Measurements from ENCODE around the gene KIF25.

DNA sequence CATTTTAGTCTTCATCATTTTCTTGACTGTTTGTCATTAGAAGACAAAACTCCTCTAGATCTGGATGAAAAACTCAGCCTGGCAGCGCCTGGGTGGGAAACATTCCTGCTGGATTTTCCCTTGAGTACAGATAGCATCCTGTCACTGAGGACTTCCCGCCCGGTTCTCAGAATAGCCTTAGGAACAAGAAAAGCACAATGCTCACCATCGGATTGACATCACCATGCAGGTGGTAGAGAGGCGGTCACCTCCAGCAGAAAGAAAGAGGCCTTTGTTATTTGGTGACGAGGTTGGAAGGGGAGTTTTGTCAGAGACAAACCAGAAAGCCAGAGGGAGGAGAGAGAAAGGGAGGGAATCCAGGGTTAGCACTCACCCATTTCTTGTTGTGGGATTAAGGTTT is 39.8 kb downstream of the KIF25 start:
- TF ChIP-seq, protein P1, sequence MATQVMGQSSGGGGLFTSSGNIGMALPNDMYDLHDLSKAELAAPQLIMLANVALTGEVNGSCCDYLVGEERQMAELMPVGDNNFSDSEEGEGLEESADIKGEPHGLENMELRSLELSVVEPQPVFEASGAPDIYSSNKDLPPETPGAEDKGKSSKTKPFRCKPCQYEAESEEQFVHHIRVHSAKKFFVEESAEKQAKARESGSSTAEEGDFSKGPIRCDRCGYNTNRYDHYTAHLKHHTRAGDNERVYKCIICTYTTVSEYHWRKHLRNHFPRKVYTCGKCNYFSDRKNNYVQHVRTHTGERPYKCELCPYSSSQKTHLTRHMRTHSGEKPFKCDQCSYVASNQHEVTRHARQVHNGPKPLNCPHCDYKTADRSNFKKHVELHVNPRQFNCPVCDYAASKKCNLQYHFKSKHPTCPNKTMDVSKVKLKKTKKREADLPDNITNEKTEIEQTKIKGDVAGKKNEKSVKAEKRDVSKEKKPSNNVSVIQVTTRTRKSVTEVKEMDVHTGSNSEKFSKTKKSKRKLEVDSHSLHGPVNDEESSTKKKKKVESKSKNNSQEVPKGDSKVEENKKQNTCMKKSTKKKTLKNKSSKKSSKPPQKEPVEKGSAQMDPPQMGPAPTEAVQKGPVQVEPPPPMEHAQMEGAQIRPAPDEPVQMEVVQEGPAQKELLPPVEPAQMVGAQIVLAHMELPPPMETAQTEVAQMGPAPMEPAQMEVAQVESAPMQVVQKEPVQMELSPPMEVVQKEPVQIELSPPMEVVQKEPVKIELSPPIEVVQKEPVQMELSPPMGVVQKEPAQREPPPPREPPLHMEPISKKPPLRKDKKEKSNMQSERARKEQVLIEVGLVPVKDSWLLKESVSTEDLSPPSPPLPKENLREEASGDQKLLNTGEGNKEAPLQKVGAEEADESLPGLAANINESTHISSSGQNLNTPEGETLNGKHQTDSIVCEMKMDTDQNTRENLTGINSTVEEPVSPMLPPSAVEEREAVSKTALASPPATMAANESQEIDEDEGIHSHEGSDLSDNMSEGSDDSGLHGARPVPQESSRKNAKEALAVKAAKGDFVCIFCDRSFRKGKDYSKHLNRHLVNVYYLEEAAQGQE (IDR thresholded peaks at IDR 0.05; ENCODE audit: insufficient read depth in 1 of 2, low read depth in 2 of 2, low read length in 2 of 2) = no peak
- TF ChIP-seq POLR2AphosphoS5 (IDR thresholded peaks at IDR 0.05; ENCODE audit: low read depth, low read length) = no peak
- no peak for TF ChIP-seq TAF1 (IDR thresholded peaks at IDR 0.05; ENCODE audit: borderline replicate concordance, insufficient read depth, low read length)
- no peak for TF ChIP-seq SIN3A (IDR thresholded peaks at IDR 0.05; ENCODE audit: borderline replicate concordance, insufficient read depth, low read length)

Data from PFSK-1 (cell line).